NCI-H82 treated with DMSO at 0.1 percent for 48 hours (cell line): Measurements from ENCODE around the gene FAM98B.

Experiments used
- DNase-seq: peaks from one replicate; lab custom pipeline; 2025; ENCODE audit not compliant: unreplicated experiment; lab: John Stamatoyannopoulos, UW

The FAM98B gene

GRCh38 chr15:38507570-38507969 is 53.6 kb downstream of the FAM98B start:
- DNase-seq: no peak

GRCh38 chr15:38508647-38509046 is 54.7 kb downstream of the FAM98B start:
- DNase-seq: no peak

- DNase-seq: no peak
Measured at GRCh38 chr15:38509152-38509551, 55.2 kb downstream of the FAM98B start.

- DNase-seq: no peak
Measured at GRCh38 chr15:38512901-38513300, 59.0 kb downstream of the FAM98B start.

GRCh38 chr15:38514601-38515000 is 60.7 kb downstream of the FAM98B start:
- DNase-seq: no peak

GRCh38 chr15:38516626-38517025 is 62.7 kb downstream of the FAM98B start:
- no peak for DNase-seq

- no peak for DNase-seq
Measured at GRCh38 chr15:38517312-38517975, 63.5 kb downstream of the FAM98B start.

- DNase-seq: no peak
Measured at GRCh38 chr15:38518084-38518483, 64.2 kb downstream of the FAM98B start.

- no peak for DNase-seq
Measured at GRCh38 chr15:38520035-38520434, 66.1 kb downstream of the FAM98B start.

GRCh38 chr15:38521316-38521715 is 67.4 kb downstream of the FAM98B start:
- no peak for DNase-seq

- DNase-seq: no peak
Measured at GRCh38 chr15:38522922-38523321, 69.0 kb downstream of the FAM98B start.

- no peak for DNase-seq
Measured at GRCh38 chr15:38524156-38524555, 70.2 kb downstream of the FAM98B start.

GRCh38 chr15:38525489-38525888 is 71.6 kb downstream of the FAM98B start:
- DNase-seq: no peak

GRCh38 chr15:38526158-38526557 is 72.2 kb downstream of the FAM98B start:
- DNase-seq: no peak

- DNase-seq: no peak
Measured at GRCh38 chr15:38528294-38528693, 74.4 kb downstream of the FAM98B start.

GRCh38 chr15:38530113-38530512 is 76.2 kb downstream of the FAM98B start:
- no peak for DNase-seq

- no peak for DNase-seq
Measured at GRCh38 chr15:38531509-38531908, 77.6 kb downstream of the FAM98B start.

GRCh38 chr15:38532728-38533127 is 78.8 kb downstream of the FAM98B start:
- no peak for DNase-seq

- DNase-seq: no peak
Measured at GRCh38 chr15:38533416-38533915, 79.5 kb downstream of the FAM98B start.

- no peak for DNase-seq
Measured at GRCh38 chr15:38533926-38534325, 80.0 kb downstream of the FAM98B start.

GRCh38 chr15:38534691-38535090 is 80.8 kb downstream of the FAM98B start:
- DNase-seq: no peak

- no peak for DNase-seq
Measured at GRCh38 chr15:38535491-38536200, 81.7 kb downstream of the FAM98B start.
